Gastrocnemius medialis (tissue), 4 donors: ENCODE data around the gene DHPS. TPM values are rescaled to one million over a fixed set of nuclear protein-coding genes. Genes with fewer than 3 reads are reported as not detected.

ENCODE experiments used
- ATAC-seq, 2 donors: fragments of 150-250 bp; one replicate each; pipeline ENCODE4 v1.9.1; 2016
- DNase-seq, 2 donors: peaks; one replicate each; pipeline ENCODE4 v3.0.0-alpha.2; 2019
- H3K27ac ChIP-seq, 4 donors: fragments of 200-600 bp; sonication (generic); 1 replicate in 1 of 4; 2 replicates in 3 of 4; pipeline ENCODE4 v1.5.1; 2016 to 2018; ENCODE audit warnings: mild to moderate bottlenecking in 2 of 4, moderate library complexity in 1 of 4
- H3K27me3 ChIP-seq, 3 donors: fragments of 200-600 bp; sonication (generic) in 2 of 3; 1 replicate in 1 of 3; 2 replicates in 2 of 3; pipeline versions ENCODE4 v1.5.1 to v1.6.0; 2016 to 2019; ENCODE audit warnings: mild to moderate bottlenecking in 1 of 3, moderate library complexity in 1 of 3
- H3K36me3 ChIP-seq, 2 donors: fragments of 200-600 bp; sonication (generic) in 1 of 2; one replicate each; pipeline ENCODE4 v1.5.1; 2017 to 2018
- H3K4me1 ChIP-seq, 2 donors: fragments of 200-600 bp; sonication (generic) in 1 of 2; one replicate each; pipeline ENCODE4 v1.5.1; 2016 to 2017; ENCODE audit warnings: mild to moderate bottlenecking in 2 of 2
- H3K4me3 ChIP-seq, 4 donors: fragments of 200-600 bp; sonication (generic) in 3 of 4; 1 replicate in 1 of 4; 2 replicates in 3 of 4; pipeline ENCODE4 v1.5.1; 2016 to 2019; ENCODE audit warnings: mild to moderate bottlenecking in 2 of 4
- H3K9me3 ChIP-seq, 3 donors: fragments of 200-600 bp; sonication (generic) in 2 of 3; 1 replicate in 1 of 3; 2 replicates in 2 of 3; pipeline ENCODE4 v1.5.1; 2016 to 2019
- POLR2A ChIP-seq, 2 donors: fragments of 450-650 bp; IDR thresholded peaks; one replicate each; pipeline ENCODE4 v1.6.1; 2017; ENCODE audit warnings: antibody characterized with exemption in 2 of 2, mild to moderate bottlenecking in 2 of 2, moderate library complexity in 2 of 2
- in situ Hi-C, 4 donors: fragments of 200-750 bp; cut with MboI; loops; one replicate each; pipeline versions ENCODE4 v1.15.0 to v1.8.0; 2017; ENCODE audit warnings: low sequenced_read_pairs in 4 of 4
- intact Hi-C: fragments of 100-400 bp; cut with DNase I; formaldehyde crosslinking; loops from one replicate; pipeline ENCODE4 v1.15.1; 2023; ENCODE audit warnings: low total_unique reads
- total RNA-seq, 4 donors: library from RNA; depleted of rRNA; stranded (reverse); fragments of >200 nt; gene quantifications; one replicate each; pipeline versions ENCODE4 v1.1.0 to v1.2.3, GENCODE V29; 2016
- TF ChIP-seq, protein P1 (sequence below), 5 experiments: fragments of 450-650 bp in 3 of 5; fragments of 200-600 bp in 2 of 5; sonication (generic) in 2 of 5; IDR thresholded peaks in 4 of 5; conservative IDR thresholded peaks in 1 of 5; 1 replicate in 4 of 5; 2 replicates in 1 of 5; pipeline ENCODE4 v1.5.1; 2016 to 2019; ENCODE audit warnings: antibody characterized with exemption in 5 of 5, mild to moderate bottlenecking in 3 of 5, moderate library complexity in 3 of 5

The DHPS gene
- total RNA-seq, 4 donors from 2014 or later = 115 to 184 (median 127) TPM

DNA sequence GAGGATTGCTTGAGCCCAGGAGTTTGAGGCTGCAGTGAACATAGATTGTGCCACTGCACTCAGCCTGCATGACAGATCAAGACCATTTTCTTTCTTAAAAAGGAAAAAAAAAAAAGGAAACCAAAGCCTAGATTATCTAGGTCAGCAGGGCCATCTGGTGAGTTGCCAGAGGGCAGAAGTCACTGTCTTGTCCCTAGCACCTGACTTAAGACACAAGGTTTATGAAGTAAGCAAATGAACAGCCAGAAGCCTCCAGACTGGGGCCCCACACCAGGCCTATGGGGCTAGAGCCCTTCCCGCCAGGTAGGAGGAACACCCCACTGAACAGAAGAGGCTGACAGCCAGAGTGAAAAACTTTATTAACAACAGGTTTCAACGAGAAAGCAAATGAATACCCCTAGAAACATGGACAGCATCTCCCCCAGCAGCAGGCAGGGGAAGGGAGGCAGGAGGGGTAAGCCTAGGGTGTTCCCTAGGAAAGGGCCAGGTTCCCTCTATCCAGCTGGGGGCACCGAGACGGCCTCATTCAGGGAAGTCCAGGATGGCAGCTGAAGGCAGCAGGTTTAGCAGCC lies 13.9 kb downstream of the DHPS start:
- ATAC-seq (no peak), DNase-seq (no peak)
- TF ChIP-seq, protein P1, sequence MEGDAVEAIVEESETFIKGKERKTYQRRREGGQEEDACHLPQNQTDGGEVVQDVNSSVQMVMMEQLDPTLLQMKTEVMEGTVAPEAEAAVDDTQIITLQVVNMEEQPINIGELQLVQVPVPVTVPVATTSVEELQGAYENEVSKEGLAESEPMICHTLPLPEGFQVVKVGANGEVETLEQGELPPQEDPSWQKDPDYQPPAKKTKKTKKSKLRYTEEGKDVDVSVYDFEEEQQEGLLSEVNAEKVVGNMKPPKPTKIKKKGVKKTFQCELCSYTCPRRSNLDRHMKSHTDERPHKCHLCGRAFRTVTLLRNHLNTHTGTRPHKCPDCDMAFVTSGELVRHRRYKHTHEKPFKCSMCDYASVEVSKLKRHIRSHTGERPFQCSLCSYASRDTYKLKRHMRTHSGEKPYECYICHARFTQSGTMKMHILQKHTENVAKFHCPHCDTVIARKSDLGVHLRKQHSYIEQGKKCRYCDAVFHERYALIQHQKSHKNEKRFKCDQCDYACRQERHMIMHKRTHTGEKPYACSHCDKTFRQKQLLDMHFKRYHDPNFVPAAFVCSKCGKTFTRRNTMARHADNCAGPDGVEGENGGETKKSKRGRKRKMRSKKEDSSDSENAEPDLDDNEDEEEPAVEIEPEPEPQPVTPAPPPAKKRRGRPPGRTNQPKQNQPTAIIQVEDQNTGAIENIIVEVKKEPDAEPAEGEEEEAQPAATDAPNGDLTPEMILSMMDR (IDR thresholded peaks at IDR 0.05 in 4 of 5, conservative IDR thresholded peaks at IDR 0.05 in 1 of 5) = no peak
- no peak for TF ChIP-seq POLR2A (IDR thresholded peaks at IDR 0.05)
- intact Hi-C loops (loop anchor here (2.0 to 5.0 kb wide), 4 partner anchors 57 to 871 kb away; partner anchors contain the start of genes ZNF490, ZNF491, ZNF564 and ZNF791), in situ Hi-C loops (no loop called here)
- Histone ChIP-seq H3K36me3 (peaks cover 0 to 40% of the 10 kb centered on the region in 2 donors), H3K27me3 (no peaks in the 10 kb centered on the region), H3K27ac (peak overlapping the region; percentile 95 to 99 (median 98)), H3K4me1 (peaks cover 33 to 36% of the 10 kb centered on the region in 2 donors), H3K9me3 (no peaks in the 10 kb centered on the region), H3K4me3 (peak overlapping the region in 3 of 4 donors; percentile 79 to 98 (median 89))

DNA sequence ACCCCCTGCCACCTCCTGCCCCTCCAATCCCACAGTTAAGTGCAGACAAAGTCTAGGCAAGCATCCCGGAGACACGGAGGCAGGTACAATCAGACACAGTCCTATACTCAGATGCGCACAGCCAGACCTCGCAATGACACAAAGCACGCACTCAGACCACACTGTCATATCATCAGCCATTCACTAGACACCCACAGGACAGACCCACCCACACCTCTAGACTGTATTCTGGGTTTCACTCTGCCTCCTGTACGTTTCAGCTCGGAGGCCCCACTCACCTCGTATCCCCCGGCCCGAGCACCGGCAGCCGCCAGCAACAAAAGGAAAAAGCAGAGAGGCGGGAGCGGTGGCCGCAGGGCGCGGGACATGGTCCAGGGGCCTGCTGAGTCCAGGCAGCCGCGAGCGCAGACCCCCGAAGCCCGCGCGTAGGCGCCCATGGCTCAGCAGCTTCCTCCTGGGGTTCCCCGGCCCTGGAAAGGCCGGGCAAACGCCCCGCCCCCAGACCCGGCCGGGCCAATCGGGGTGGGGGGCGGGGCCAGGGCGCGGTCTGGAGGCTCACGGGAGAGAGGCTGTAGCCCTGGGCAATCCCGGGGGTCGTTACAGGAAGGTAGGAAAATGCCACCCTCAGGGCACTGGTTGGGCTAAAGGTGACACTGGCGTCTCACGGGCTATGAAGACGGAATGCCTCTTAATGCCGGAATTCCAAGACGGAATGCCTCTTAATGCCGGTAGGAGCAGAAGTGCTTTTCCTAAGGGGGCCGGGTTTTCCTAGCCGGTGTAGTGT lies 15.2 kb downstream of the DHPS start, which contains the start of the genes MAN2B1 and WDR83:
MAN2B1 (minus strand) TSS at position 478 of the 784 bp plus-strand sequence; CDS start at position 437, 41 bp downstream.
WDR83 (plus strand) TSS at position 543 of the 784 bp plus-strand sequence. CDS start 2,984 bp downstream, outside the sequence.
- H3K27ac ChIP-seq = peak within 1 kb of the TSS; percentile 82 to 99 (median 98)
- peak; percentile 37 to 71 for DNase-seq
- H3K9me3 ChIP-seq = no peaks in the 10 kb centered on the region
- intact Hi-C loops = loop anchor here (5.0 kb wide), 3 partner anchors 114 to 869 kb away; partner anchors contain the start of genes ZNF491, ZNF564 and ZNF799
- peaks cover 33 to 36% of the 10 kb centered on the region in 2 donors for H3K4me1 ChIP-seq
- peak; percentile 73 to 77 for ATAC-seq
- H3K27me3 ChIP-seq = no peaks in the 10 kb centered on the region
- peak in 1 of 2 donors; percentile 55 for TF ChIP-seq POLR2A (IDR thresholded peaks at IDR 0.05)
- TF ChIP-seq, protein P1 (IDR thresholded peaks at IDR 0.05 in 4 of 5, conservative IDR thresholded peaks at IDR 0.05 in 1 of 5) = no peak
- peaks cover 0 to 46% of the 10 kb centered on the region in 2 donors for H3K36me3 ChIP-seq
- H3K4me3 ChIP-seq = peak within 1 kb of the TSS; percentile 89 to 99 (median 96)
- in situ Hi-C loops = no loop called here

DNA sequence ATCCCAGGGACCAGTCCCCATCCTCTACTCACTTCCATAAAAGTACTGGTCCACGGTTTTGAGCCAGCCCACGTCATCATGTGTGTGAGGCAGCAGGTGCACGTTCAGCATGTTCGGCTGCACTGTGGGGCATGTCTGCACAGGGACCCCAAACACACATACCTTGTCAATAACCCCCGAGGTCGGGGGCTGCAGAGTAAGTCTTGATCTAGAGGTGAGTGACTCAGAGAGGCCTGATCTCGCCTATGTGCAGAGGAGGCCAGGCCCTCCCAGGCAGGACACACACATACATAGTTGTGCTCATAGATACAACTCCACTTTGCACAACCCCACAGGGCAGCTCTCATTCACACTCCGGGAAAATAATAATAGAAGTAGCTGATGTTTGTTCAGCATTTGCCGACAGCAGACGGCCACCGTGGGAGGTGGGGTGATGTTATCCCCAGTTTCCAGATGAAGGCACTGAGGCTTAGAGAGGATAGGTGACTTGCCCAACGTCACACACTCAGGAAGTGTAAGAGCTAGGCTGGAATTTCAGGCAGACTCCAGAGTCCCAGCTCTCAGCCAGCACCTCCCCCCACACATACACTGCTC lies 15.9 kb downstream of the DHPS start:
- Histone ChIP-seq H3K9me3 (no peaks in the 10 kb centered on the region), H3K4me3 (peak overlapping the region; percentile 89 to 99 (median 96)), H3K27me3 (no peaks in the 10 kb centered on the region), H3K4me1 (peaks cover 32 to 35% of the 10 kb centered on the region in 2 donors), H3K27ac (peak overlapping the region; percentile 82 to 99 (median 98)), H3K36me3 (peaks cover 0 to 53% of the 10 kb centered on the region in 2 donors)
- DNase-seq (no peak), ATAC-seq (no peak)
- intact Hi-C loops = loop anchor here (5.0 kb wide), 3 partner anchors 113 to 868 kb away; partner anchors contain the start of genes ZNF491, ZNF564 and ZNF799
- in situ Hi-C loops = no loop called here
- TF ChIP-seq, protein P1 (IDR thresholded peaks at IDR 0.05 in 4 of 5, conservative IDR thresholded peaks at IDR 0.05 in 1 of 5) = no peak
- TF ChIP-seq POLR2A (IDR thresholded peaks at IDR 0.05) = no peak

DNA sequence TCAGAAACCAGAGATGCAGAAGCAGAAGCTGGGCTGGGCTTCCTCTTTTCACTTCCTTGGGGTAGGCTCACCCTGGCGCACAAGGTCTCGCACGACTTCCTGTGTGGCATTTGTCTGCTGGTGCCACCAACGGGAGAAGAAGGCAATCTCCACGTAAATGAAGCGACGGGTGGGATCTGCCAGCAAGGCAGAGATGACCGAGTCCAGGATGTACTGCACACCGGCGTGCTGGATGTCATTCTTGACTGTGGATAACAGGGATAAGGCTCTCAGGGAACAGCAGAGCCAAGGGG lies 16.5 kb downstream of the DHPS start:
- peaks cover 26 to 29% of the 10 kb centered on the region in 2 donors for H3K4me1 ChIP-seq
- ATAC-seq (no peak), DNase-seq (peak in 1 of 2 donors; percentile 44)
- no peak for TF ChIP-seq POLR2A (IDR thresholded peaks at IDR 0.05)
- TF ChIP-seq, protein P1 (IDR thresholded peaks at IDR 0.05 in 4 of 5, conservative IDR thresholded peaks at IDR 0.05 in 1 of 5) = no peak
- peaks cover 0 to 58% of the 10 kb centered on the region in 2 donors for H3K36me3 ChIP-seq
- intact Hi-C loops (loop anchor here (5.0 kb wide), 3 partner anchors 113 to 868 kb away; partner anchors contain the start of genes ZNF491, ZNF564 and ZNF799), in situ Hi-C loops (no loop called here)
- no peak overlapping the region for H3K27ac ChIP-seq
- no peaks in the 10 kb centered on the region for H3K9me3 ChIP-seq
- no peaks in the 10 kb centered on the region for H3K27me3 ChIP-seq
- H3K4me3 ChIP-seq = no peak overlapping the region
